Activated CD8-positive, alpha-beta memory T cell treated with anti-CD3 and anti-CD28 coated beads for 36 hours (primary cell): ENCODE measurements around the gene YAF2. TPM values are rescaled to one million over a fixed set of nuclear protein-coding genes. Genes with fewer than 3 reads are reported as not detected.

Source experiments
- CTCF ChIA-PET: fragments of 350-600 bp; sonication (Branson Sonifier 250); formaldehyde crosslinking; loops from one replicate; lab custom pipeline; 2021; ENCODE audit warnings: antibody characterized with exemption; lab: Charles Lee
- POLR2A ChIA-PET: fragments of 350-600 bp; sonication (Branson Sonifier 250); formaldehyde crosslinking; loops from one replicate; lab custom pipeline; 2021; ENCODE audit warnings: antibody characterized with exemption; lab: Charles Lee
- total RNA-seq, 2 experiments: library from RNA; stranded (reverse); gene quantifications; one replicate each; pipeline ENCODE4 v1.2.3, GENCODE V29; 2021

YAF2 gene, protein sequence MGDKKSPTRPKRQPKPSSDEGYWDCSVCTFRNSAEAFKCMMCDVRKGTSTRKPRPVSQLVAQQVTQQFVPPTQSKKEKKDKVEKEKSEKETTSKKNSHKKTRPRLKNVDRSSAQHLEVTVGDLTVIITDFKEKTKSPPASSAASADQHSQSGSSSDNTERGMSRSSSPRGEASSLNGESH
- total RNA-seq = 10 to 100 TPM; 33.9 to 34.4 TPM

DNA sequence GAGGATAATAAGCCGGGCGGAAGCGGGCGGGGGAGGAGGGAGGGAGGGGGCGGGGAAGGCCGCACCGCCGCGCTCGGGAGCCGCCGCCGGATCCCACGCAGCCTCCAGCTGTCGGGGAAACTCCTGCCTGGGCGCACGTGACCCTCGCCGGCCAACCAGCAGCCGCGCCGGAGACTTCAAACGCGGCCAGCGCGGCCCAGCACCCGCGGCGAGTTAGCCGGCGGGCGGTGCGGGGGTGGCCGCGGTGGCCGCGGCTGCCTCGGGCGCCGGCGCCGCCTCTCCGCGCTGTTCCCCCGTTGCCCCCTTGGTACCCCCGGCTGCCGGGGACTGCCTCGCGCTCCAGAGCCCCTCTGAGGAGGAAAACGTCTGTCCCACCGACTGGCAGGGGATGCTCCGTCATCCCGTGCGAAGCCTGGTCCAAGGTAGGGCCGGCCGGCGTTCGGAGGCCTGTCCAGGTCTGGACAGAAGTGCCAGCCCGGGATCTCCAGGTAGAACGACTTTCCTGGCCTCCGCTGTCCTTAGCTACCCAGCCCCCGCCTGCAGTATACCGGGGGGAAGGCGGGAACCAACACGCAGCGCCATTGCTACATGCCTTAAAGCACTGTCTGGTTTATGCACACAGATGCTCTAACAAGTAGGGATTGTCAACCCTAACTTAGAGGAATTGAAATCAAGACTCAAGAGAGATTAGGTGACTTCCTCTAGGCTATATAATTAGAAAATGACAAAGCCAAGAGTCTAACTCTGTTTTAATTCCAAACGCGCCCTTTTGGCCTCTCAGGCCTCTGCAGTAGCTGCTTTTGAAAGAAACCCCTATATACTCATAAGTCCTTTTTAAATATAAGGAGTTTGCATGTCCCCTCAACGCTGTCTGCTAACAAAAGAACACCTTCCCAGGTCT, at the start of gene YAF2:
Gene YAF2 (minus strand): TSS at position 9 of the 901 bp plus-strand sequence. CDS start 68 bp downstream, outside the sequence.
- CTCF ChIA-PET = no interaction called here
- POLR2A ChIA-PET = interaction anchor here (0.6 kb wide), 1 partner anchor 58 kb away, joined by 7 read pairs; no protein-coding TSS in a partner anchor

GRCh38 chr12:42286741-42287140, 48.7 kb upstream of the YAF2 start:
- CTCF ChIA-PET = interaction anchor here (1.0 kb wide), 1 partner anchor 84 kb away, joined by 3 read pairs; no protein-coding TSS in a partner anchor

DNA sequence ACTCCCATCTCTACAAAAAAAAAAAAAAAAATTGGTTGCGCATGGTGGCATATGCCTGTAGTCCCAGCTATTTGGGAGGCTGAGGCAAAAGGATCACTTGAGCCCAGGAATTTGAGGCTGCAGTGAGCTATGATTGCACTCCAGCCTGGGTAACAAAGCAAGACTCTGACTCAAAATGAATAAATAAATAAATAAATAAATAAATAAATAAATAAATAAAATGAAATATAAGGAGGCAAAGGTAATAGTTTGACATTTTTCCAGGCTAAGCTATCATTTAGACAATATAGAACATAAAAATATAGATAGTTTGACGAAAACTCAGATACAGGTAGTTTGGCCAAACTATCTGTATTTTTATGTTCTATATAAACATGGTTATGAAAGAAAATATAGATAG, 47.4 kb upstream of the YAF2 start:
- CTCF ChIA-PET = no interaction called here
- POLR2A ChIA-PET = no interaction called here

More at GRCh38 chr12:42286741-42287140, 48.7 kb upstream of the YAF2 start:
- POLR2A ChIA-PET = no interaction called here

DNA sequence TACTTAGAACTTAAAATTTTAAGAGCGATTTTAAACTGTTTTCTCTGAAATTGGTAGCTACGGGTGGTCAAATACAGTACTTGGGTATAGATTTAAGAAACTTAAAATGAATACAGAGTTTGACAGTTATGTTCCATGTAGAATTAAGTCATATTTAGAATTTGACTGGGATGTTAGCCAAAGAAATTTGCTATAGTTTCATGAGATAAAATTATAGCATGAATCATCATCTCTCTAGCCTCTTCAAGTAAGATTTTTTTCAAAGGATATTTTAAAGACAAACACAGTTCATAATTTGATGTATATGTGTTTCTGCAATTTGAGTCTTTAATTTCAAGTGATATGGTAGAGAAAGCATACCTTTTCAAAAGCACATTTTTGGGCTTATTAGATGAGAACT, 46.8 kb upstream of the YAF2 start:
- POLR2A ChIA-PET = no interaction called here

DNA sequence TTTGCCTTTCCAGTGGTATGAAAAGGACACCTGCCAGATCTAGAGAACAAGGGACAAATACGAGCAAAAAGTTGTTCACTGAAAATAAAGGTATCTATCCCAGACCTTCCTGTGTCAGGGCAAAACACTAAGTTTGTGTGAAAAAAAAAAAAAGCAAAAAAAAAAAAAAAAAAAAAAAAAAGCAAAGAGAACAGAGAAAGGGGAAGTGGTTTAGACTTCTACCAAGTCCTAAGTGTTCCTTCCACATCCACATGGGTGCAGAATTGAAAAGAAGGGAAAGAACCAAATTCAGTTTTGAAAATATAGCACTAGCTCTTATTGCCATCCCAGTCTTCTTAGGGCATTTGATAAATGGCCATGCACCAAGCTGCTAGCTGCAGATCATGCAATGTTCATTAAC, 46.1 kb upstream of the YAF2 start:
- ChIA-PET POLR2A (no interaction called here), CTCF (no interaction called here)

More for the DNA sequence above, 46.8 kb upstream of the YAF2 start:
- CTCF ChIA-PET = no interaction called here

DNA sequence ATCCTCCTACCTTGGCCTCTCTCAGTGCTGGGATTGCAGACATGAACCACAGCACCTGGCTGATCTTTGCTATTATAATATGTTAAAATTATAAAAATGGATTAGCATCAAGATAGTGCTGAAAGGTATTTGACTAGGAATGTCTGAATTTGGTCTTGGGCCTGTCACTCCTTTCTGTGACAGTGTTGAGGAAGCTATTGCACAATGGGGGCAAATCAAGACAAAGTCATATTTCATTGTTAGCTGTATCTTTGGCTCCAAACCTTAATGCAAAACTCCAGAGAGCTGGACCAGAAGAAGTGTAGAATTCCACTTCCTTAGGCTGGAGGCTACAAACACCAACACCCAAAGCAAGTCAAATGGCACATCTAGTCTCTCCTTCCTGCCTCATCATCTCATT, 45.7 kb upstream of the YAF2 start:
- ChIA-PET CTCF (no interaction called here), POLR2A (no interaction called here)

DNA sequence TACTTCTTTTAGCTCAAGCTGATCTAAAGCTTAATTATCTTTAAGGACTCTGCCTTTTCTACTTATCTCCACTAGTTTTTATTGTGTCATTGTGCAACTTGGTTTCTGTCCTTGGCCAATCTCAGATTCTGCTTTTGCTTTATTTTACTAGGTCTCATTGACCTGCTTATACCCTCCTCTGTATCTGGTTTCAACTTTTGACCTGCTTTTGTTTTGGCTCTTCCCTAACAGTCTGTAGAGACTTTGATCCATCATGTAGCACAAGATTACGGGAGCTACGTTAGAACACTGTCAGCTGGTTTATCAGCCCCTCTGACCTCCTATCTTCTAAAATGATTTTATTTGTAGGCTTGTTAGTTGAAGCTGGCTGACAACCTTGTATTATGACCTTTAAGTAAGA, 44.2 kb upstream of the YAF2 start:
- CTCF ChIA-PET = interaction anchor here (0.9 kb wide), 1 partner anchor 15 kb away, joined by 3 read pairs; no protein-coding TSS in a partner anchor
- POLR2A ChIA-PET = no interaction called here

- POLR2A ChIA-PET = no interaction called here
- CTCF ChIA-PET = interaction anchor here (0.9 kb wide), 1 partner anchor 16 kb away, joined by 3 read pairs; no protein-coding TSS in a partner anchor
Observed at GRCh38 chr12:42281844-42282243, 43.8 kb upstream of the YAF2 start.

GRCh38 chr12:42281278-42281677, 43.2 kb upstream of the YAF2 start:
- ChIA-PET POLR2A (no interaction called here), CTCF (interaction anchor here (1.1 kb wide), 1 partner anchor 15 kb away, joined by 4 read pairs; no protein-coding TSS in a partner anchor)

GRCh38 chr12:42278128-42278510, 40.1 kb upstream of the YAF2 start:
- ChIA-PET POLR2A (no interaction called here), CTCF (no interaction called here)

- CTCF ChIA-PET = no interaction called here
- POLR2A ChIA-PET = no interaction called here
Observed at GRCh38 chr12:42277396-42278127, 39.5 kb upstream of the YAF2 start.

DNA sequence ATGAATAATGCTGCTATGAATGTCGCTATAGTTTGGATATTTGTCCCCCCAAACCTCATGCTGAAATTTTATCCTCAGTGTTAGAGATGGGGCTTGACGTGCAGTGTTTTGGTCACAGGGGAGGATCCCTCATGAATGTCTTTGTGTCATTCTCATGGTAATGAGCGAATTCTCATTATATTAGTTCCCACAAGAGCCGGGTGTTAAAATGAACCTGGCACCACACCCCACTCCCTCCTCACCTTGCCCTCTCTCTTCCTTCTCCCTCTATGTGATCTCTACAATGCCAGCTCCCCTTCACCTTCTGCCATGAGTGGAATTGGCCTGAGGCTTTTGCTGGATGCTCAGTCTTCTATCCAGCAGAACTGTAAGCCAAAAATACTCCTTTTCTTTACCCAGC, 37.5 kb upstream of the YAF2 start:
- ChIA-PET POLR2A (no interaction called here), CTCF (no interaction called here)

DNA sequence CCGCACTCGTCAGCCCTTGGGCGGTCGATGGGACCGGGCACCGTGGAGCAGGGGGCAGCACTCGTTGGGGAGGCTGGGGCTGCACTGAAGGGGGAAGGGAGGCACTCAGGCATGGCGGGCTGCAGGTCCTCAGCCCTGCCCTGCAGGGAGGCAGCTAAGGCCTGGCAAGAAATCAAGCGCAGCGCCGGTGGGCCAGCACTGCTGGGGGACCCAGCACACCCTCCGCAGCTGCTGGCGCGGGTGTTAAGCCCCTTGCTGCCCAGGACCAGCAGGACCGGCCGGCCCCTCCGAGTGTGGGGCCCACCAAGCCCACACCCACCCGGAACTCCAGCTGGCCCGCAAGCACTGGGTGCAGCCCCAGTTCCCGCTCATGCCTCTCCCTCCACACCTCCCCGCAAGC, 35.7 kb upstream of the YAF2 start:
- ChIA-PET POLR2A (no interaction called here), CTCF (no interaction called here)

DNA sequence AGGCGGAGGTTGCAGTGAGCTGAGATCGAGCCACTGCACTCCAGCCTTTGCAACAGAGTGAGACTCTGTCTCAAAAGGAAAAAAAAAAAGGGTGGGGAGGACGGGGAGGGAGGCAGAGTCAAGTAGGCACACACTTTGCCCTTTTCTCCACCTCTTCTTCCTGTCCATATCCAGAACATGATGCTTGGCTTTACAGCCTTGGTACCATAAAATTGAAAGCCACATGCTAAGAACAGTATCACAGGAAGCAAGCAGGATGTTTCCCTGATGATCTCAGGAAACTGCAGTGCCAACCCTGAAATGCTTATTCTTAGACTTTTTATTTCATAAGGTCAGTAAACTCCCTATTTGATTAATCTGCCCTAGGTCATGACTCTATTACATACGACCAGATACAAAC, 32.5 kb upstream of the YAF2 start:
- POLR2A ChIA-PET = no interaction called here
- CTCF ChIA-PET = no interaction called here

- CTCF ChIA-PET = no interaction called here
- POLR2A ChIA-PET = no interaction called here
Observed at GRCh38 chr12:42267413-42268190, 29.6 kb upstream of the YAF2 start.

DNA sequence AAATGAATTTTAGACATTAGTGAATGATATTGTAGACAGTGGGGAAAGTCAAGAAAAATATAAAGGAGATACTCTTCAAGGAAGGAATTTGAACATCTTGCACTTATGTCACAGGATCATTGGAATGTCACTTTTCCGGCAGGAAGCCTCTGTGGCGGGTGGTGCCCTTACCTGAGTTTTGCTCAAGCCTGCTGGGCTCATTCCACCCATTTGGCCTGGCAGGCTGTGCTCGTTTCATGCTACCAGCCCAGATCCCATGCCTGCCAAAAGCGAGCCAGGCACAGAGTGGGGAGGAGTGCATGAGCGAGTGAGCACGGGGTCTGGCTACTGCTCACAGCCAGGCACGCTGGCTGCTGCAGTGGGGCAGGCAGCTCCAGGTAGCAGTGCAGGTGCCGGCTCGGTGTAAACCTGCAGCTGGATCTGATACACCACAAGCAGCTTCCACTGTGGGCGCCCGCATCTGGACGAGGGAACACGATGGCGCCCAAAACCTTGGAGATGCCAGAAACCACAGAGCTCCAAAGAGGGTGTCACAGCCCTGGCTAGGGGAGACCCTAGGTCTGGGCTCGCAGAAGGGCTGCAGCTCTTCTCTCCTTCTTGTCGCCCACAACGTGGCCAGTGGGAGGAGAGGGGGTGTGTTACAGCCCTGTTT, 28.7 kb upstream of the YAF2 start:
- CTCF ChIA-PET = no interaction called here
- POLR2A ChIA-PET = no interaction called here

- ChIA-PET POLR2A (no interaction called here), CTCF (no interaction called here)
Observed at GRCh38 chr12:42262271-42262670, 24.2 kb upstream of the YAF2 start.

GRCh38 chr12:42261708-42262107, 23.7 kb upstream of the YAF2 start:
- ChIA-PET CTCF (no interaction called here), POLR2A (no interaction called here)

DNA sequence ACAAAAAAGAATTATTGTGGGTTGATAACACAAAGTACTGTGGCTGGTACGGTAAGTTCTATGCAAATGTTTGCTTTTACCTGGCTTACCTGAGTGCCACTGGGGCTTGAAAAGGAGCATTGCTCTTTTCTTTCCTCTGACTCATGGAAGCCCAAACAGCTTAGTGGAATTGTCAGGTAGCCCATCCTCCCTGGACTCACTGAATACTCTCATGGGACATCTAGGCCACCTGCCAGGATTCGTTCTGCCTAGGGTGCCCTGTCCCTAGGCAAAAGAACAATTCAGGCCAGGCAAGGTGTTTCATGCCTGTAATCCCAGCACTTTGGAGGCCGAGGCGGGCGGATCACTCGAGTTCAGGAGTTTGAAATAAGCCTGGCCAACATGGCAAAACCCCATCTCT, 22.5 kb upstream of the YAF2 start:
- ChIA-PET POLR2A (no interaction called here), CTCF (no interaction called here)
